A549 (cell line): ENCODE data around the gene ACVR1C.

Source experiments
- CBX8 ChIP-seq: fragments of 200-600 bp; sonication (generic); IDR thresholded peaks from 2 replicates; pipeline ENCODE4 v1.6.1; 2016
- CEBPB ChIP-seq, 2 experiments: fragments of >200 bp in 1 of 2; sonication (Bioruptor Twin) in 1 of 2; formaldehyde crosslinking in 1 of 2; IDR thresholded peaks; 2 replicates each; pipeline ENCODE4 v1.6.1; 2012 to 2016
- CTCF ChIP-seq: fragments of >200 bp; sonication (Bioruptor Twin); formaldehyde crosslinking; IDR thresholded peaks from 3 replicates; pipeline ENCODE4 v1.5.1; 2016
- EHMT2 ChIP-seq: fragments of 200-600 bp; sonication (generic); IDR thresholded peaks from 2 replicates; pipeline ENCODE4 v1.6.1; 2016; ENCODE audit warnings: antibody characterized with exemption, low read depth, mild to moderate bottlenecking, moderate library complexity
- EP300 ChIP-seq, 2 experiments: fragments of >200 bp; sonication (Bioruptor Twin); formaldehyde crosslinking; IDR thresholded peaks; 2 replicates in 1 of 2; 3 replicates in 1 of 2; pipeline ENCODE4 v1.6.1; 2016 to 2017
- HMGXB4 ChIP-seq: fragments of 250-450 bp; sonication (Bioruptor Pico); IDR thresholded peaks from 2 replicates; pipeline ENCODE4 v1.5.0; 2021; ENCODE audit warnings: mild to moderate bottlenecking, moderate library complexity, borderline replicate concordance
- MYC ChIP-seq: IDR thresholded peaks from 2 replicates; pipeline ENCODE4 v1.6.1; 2012; ENCODE audit warnings: mild to moderate bottlenecking, inconsistent platforms, low read length, improper control_type of control experiment, borderline replicate concordance
- NR3C1 ChIP-seq: fragments of >200 bp; sonication (Bioruptor Twin); formaldehyde crosslinking; IDR thresholded peaks from 3 replicates; pipeline ENCODE4 v1.6.1; 2017
- POLR2A ChIP-seq: IDR thresholded peaks from 2 replicates; pipeline ENCODE4 v1.6.1; 2012; ENCODE audit warnings: mild to moderate bottlenecking, low read length
- RFX5 ChIP-seq: fragments of 450-650 bp; IDR thresholded peaks from 2 replicates; pipeline ENCODE4 v1.7.1; 2014; ENCODE audit warnings: antibody characterized with exemption, mild to moderate bottlenecking, moderate library complexity
- TP53 ChIP-seq: fragments of 250-450 bp; sonication (Bioruptor Pico); IDR thresholded peaks from 2 replicates; pipeline ENCODE4 v1.5.0; 2021; ENCODE audit warnings: mild to moderate bottlenecking, moderate library complexity
- ZC3H11A ChIP-seq: fragments of 450-650 bp; IDR thresholded peaks from 2 replicates; pipeline ENCODE4 v1.6.1; 2014; ENCODE audit warnings: antibody characterized with exemption, mild to moderate bottlenecking

- TF ChIP-seq CTCF: no peak
- TF ChIP-seq CEBPB (IDR thresholded peaks at IDR 0.05): no peak
- no peak for TF ChIP-seq RFX5
- TF ChIP-seq POLR2A: no peak
- no peak for TF ChIP-seq NR3C1
- no peak for TF ChIP-seq EP300 (IDR thresholded peaks at IDR 0.05)
- no peak for TF ChIP-seq MYC
- no peak for TF ChIP-seq EHMT2
- no peak for TF ChIP-seq HMGXB4
- no peak for TF ChIP-seq TP53 (CRISPR knock-in tag)
- TF ChIP-seq ZC3H11A: no peak
- TF ChIP-seq CBX8: no peak
Observed at GRCh38 chr2:157657101-157657500, 28.4 kb upstream of the ACVR1C start.
